Measurements from ENCODE around the gene SLC13A2.
"Not testable (repeated sequence)": the region's sequence is repeated elsewhere in the genome, so short reads cannot be mapped to it uniquely, and the experiment has no call there.

SLC13A2 gene

DNA sequence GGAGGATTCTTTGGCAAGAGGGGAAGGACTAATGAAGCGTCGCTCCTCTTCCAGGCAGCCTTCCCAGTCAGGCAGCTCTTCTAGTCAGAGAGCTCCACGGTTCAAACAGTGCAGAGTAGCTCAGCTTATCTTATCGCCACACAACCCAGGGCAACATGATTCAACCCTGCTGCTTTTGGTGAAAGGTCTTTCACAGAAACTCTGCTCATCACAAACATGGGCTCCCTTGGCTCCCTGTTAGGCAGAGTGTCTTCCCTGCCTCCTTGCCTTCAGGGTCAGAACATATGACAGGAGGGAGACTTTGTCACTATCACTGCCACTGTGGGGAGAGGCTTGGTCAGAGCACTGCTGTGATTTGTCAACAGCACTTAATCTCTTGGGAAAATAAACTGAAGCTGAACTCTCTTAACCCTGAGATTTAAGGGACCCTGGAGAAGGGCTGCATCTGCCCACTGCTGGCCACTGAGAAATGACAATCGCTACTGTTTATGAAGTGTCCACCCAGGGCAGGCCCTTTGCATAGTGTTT is 6.9 kb upstream of the SLC13A2 start:
- H3K36me3 ChIP-seq (ENCODE audit: insufficient read depth, insufficient read length, low read length): no peaks in the 10 kb centered on the region
- H3K4me3 ChIP-seq (ENCODE audit: insufficient read length, low read depth): no peak overlapping the region
- no peaks in the 10 kb centered on the region for H3K9me3 ChIP-seq (ENCODE audit: insufficient read depth, low read length)
- TF ChIP-seq ZNF274 (IDR thresholded peaks at IDR 0.05; ENCODE audit: low read depth, low read length): no peak
- no peak for TF ChIP-seq YY1 (IDR thresholded peaks at IDR 0.05; ENCODE audit: insufficient read depth, insufficient read length)
- no peak for TF ChIP-seq SUZ12 (IDR thresholded peaks at IDR 0.05; ENCODE audit: extremely low read depth, insufficient read depth, insufficient read length)
- no peaks in the 10 kb centered on the region for H3K27me3 ChIP-seq (ENCODE audit: insufficient read depth, insufficient read length)
- peaks cover 2% of the 10 kb centered on the region for H3K4me1 ChIP-seq (ENCODE audit: insufficient read depth, insufficient read length)
- no peak overlapping the region for H3K9ac ChIP-seq (ENCODE audit: insufficient read length, low read depth)
- no peak for DNase-seq (ENCODE audit: low read depth, low spot score)

- Histone ChIP-seq H3K9ac (ENCODE audit: insufficient read length, low read depth) (no peak overlapping the region), H3K9me3 (ENCODE audit: insufficient read depth, low read length) (no peaks in the 10 kb centered on the region), H3K27me3 (ENCODE audit: insufficient read depth, insufficient read length) (no peaks in the 10 kb centered on the region), H3K36me3 (ENCODE audit: insufficient read depth, insufficient read length, low read length) (no peaks in the 10 kb centered on the region), H3K4me3 (ENCODE audit: insufficient read length, low read depth) (no peak overlapping the region), H3K4me1 (ENCODE audit: insufficient read depth, insufficient read length) (peaks cover 8% of the 10 kb centered on the region)
- DNase-seq (ENCODE audit: low read depth, low spot score): no peak
- no peak for TF ChIP-seq SUZ12 (IDR thresholded peaks at IDR 0.05; ENCODE audit: extremely low read depth, insufficient read depth, insufficient read length)
- no peak for TF ChIP-seq YY1 (IDR thresholded peaks at IDR 0.05; ENCODE audit: insufficient read depth, insufficient read length)
- TF ChIP-seq ZNF274 (IDR thresholded peaks at IDR 0.05; ENCODE audit: low read depth, low read length): no peak
These were observed 5.9 kb upstream of the SLC13A2 start for GRCh38 chr17:28467456-28468025.

DNA sequence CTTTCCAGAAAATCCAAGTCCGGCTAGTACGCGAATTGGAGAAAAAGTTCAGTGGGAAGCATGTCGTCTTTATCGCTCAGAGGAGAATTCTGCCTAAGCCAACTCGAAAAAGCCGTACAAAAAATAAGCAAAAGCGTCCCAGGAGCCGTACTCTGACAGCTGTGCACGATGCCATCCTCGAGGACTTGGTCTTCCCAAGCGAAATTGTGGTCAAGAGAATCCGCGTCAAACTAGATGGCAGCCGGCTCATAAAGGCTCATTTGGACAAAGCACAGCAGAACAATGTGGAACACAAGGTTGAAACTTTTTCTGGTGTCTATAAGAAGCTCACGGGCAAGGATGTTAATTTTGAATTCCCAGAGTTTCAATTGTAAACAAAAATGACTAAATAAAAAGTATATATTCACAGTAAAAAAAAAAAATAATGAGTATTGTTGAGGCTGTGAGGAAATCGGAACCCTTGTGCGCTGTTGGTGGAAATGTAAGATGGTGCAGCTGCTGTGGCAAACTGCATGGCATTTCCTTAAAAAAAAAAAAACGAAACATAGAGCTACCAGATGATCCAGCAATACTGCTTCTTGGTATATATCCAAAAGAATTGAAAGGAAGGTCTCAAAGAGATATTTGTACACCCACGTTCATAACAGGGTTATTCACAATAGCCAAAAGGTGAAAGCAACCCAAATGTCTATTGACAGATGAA is 5.3 kb upstream of the SLC13A2 start:
- not testable (repeated sequence) for H3K9ac ChIP-seq (ENCODE audit: insufficient read length, low read depth); H3K4me1 ChIP-seq (ENCODE audit: insufficient read depth, insufficient read length); H3K9me3 ChIP-seq (ENCODE audit: insufficient read depth, low read length); H3K27me3 ChIP-seq (ENCODE audit: insufficient read depth, insufficient read length); DNase-seq (ENCODE audit: low read depth, low spot score); H3K4me3 ChIP-seq (ENCODE audit: insufficient read length, low read depth); H3K36me3 ChIP-seq (ENCODE audit: insufficient read depth, insufficient read length, low read length)

- no peak for DNase-seq (ENCODE audit: low read depth, low spot score)
- no peaks in the 10 kb centered on the region for H3K36me3 ChIP-seq (ENCODE audit: insufficient read depth, insufficient read length, low read length)
- H3K9me3 ChIP-seq (ENCODE audit: insufficient read depth, low read length): no peaks in the 10 kb centered on the region
- no peak for TF ChIP-seq YY1 (IDR thresholded peaks at IDR 0.05; ENCODE audit: insufficient read depth, insufficient read length)
- TF ChIP-seq SUZ12 (IDR thresholded peaks at IDR 0.05; ENCODE audit: extremely low read depth, insufficient read depth, insufficient read length): no peak
- TF ChIP-seq ZNF274 (IDR thresholded peaks at IDR 0.05; ENCODE audit: low read depth, low read length): no peak
- no peak overlapping the region for H3K4me3 ChIP-seq (ENCODE audit: insufficient read length, low read depth)
- no peak overlapping the region for H3K9ac ChIP-seq (ENCODE audit: insufficient read length, low read depth)
- no peaks in the 10 kb centered on the region for H3K27me3 ChIP-seq (ENCODE audit: insufficient read depth, insufficient read length)
- peaks cover 8% of the 10 kb centered on the region for H3K4me1 ChIP-seq (ENCODE audit: insufficient read depth, insufficient read length)
These were observed 4.7 kb upstream of the SLC13A2 start for GRCh38 chr17:28468781-28469180.

DNA sequence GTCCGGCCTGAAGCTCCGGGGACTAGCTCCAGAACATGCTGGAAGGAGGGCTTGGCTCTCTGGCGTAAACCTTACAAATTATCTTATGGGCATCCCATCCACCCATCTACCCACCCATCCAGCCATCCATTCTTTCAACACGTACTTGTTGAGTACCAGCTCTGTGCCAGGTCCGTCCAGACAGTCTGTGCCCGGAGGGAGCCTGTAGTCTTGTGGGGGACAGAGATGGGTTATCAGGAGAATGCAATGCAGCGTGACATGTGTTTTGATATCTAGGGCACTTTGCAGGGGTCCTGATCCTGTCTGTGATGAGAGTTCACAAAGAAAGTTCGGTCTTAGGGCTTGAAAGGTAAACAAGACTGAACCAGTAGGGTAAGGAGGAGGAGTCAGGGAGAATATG is 4.1 kb upstream of the SLC13A2 start:
- TF ChIP-seq SUZ12 (IDR thresholded peaks at IDR 0.05; ENCODE audit: extremely low read depth, insufficient read depth, insufficient read length) (no peak), YY1 (IDR thresholded peaks at IDR 0.05; ENCODE audit: insufficient read depth, insufficient read length) (no peak), ZNF274 (IDR thresholded peaks at IDR 0.05; ENCODE audit: low read depth, low read length) (no peak)
- H3K4me1 ChIP-seq (ENCODE audit: insufficient read depth, insufficient read length): peaks cover 8% of the 10 kb centered on the region
- H3K27me3 ChIP-seq (ENCODE audit: insufficient read depth, insufficient read length): no peaks in the 10 kb centered on the region
- H3K9ac ChIP-seq (ENCODE audit: insufficient read length, low read depth): no peak overlapping the region
- no peaks in the 10 kb centered on the region for H3K9me3 ChIP-seq (ENCODE audit: insufficient read depth, low read length)
- no peaks in the 10 kb centered on the region for H3K36me3 ChIP-seq (ENCODE audit: insufficient read depth, insufficient read length, low read length)
- DNase-seq (ENCODE audit: low read depth, low spot score): no peak
- H3K4me3 ChIP-seq (ENCODE audit: insufficient read length, low read depth): no peak overlapping the region

DNA sequence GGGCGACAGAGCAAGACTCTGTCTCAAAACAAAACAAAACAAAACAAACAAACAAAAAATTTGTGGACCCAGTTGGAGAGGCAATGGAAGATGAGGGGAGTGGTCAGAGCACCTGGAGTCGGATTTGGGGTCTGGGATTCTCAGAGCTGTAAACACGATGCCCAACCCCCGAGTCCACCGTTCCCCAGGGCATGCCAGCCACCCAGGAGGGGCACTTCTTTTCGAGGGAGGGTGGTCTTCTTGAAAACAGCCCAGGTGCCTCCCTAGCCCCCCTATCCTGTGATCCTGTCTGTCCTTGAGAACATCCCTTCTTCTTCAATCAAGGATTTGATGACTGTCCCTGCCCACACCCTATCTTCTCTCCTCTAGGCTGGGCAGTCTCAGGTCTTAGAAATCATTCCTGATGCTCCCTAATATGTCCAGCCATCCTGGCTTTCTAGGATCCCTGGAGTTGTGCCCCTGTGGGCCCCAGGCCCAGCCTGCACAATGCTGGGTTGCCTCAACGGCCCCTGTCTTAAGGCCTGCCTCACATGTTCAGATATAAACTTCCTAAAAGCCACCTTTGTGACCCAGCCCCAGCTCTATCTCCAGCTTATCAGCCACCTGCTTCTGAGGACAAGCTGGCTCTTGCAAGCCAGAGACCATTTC is 3.1 kb upstream of the SLC13A2 start:
- no peak for TF ChIP-seq ZNF274 (IDR thresholded peaks at IDR 0.05; ENCODE audit: low read depth, low read length)
- TF ChIP-seq SUZ12 (IDR thresholded peaks at IDR 0.05; ENCODE audit: extremely low read depth, insufficient read depth, insufficient read length): no peak
- TF ChIP-seq YY1 (IDR thresholded peaks at IDR 0.05; ENCODE audit: insufficient read depth, insufficient read length): no peak
- no peak overlapping the region for H3K4me3 ChIP-seq (ENCODE audit: insufficient read length, low read depth)
- no peaks in the 10 kb centered on the region for H3K36me3 ChIP-seq (ENCODE audit: insufficient read depth, insufficient read length, low read length)
- H3K4me1 ChIP-seq (ENCODE audit: insufficient read depth, insufficient read length): peaks cover 8% of the 10 kb centered on the region
- no peaks in the 10 kb centered on the region for H3K27me3 ChIP-seq (ENCODE audit: insufficient read depth, insufficient read length)
- H3K9me3 ChIP-seq (ENCODE audit: insufficient read depth, low read length): no peaks in the 10 kb centered on the region
- no peak overlapping the region for H3K9ac ChIP-seq (ENCODE audit: insufficient read length, low read depth)
- DNase-seq (ENCODE audit: low read depth, low spot score): no peak

DNA sequence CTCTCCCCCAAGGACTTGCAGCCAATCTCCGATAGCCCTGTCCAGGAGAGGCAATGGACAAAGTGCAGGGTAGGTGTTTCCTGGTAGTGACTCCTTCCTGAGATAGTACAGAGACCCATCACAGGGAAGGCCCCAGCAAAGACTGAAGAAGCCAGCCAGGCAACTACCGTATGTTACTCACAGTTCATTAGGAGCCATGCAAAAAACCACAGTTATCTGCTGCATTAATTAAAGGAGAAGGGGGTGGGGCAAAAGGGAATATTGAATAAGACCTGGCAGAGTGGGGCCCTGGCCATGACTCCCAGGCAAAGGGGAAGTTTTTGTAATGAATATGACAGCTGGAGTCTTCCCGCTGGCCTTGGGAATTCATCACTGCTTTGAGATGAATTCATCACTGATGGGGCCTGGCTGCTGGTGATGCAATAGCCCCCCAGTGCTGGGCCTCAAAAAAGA is 2.5 kb upstream of the SLC13A2 start:
- Histone ChIP-seq H3K36me3 (ENCODE audit: insufficient read depth, insufficient read length, low read length) (no peaks in the 10 kb centered on the region), H3K27me3 (ENCODE audit: insufficient read depth, insufficient read length) (no peaks in the 10 kb centered on the region), H3K4me1 (ENCODE audit: insufficient read depth, insufficient read length) (peaks cover 8% of the 10 kb centered on the region), H3K9me3 (ENCODE audit: insufficient read depth, low read length) (no peaks in the 10 kb centered on the region), H3K4me3 (ENCODE audit: insufficient read length, low read depth) (no peak overlapping the region), H3K9ac (ENCODE audit: insufficient read length, low read depth) (no peak overlapping the region)
- DNase-seq (ENCODE audit: low read depth, low spot score): no peak
- TF ChIP-seq SUZ12 (IDR thresholded peaks at IDR 0.05; ENCODE audit: extremely low read depth, insufficient read depth, insufficient read length): no peak
- TF ChIP-seq YY1 (IDR thresholded peaks at IDR 0.05; ENCODE audit: insufficient read depth, insufficient read length): no peak
- no peak for TF ChIP-seq ZNF274 (IDR thresholded peaks at IDR 0.05; ENCODE audit: low read depth, low read length)
